ENCODE results near the gene P4HTM.

The P4HTM gene

GRCh38 chr3:49016414-49017228 is 26.6 kb downstream of the P4HTM start:
- peaks cover 59% of the 10 kb centered on the region for H4K20me1 ChIP-seq (ENCODE audit: insufficient read depth, low read length)
- H3K4me1 ChIP-seq (ENCODE audit: insufficient read depth, low read length): peaks cover 37% of the 10 kb centered on the region
- H3K27me3 ChIP-seq (ENCODE audit: insufficient read depth, low read length, poor library complexity): no peaks in the 10 kb centered on the region
- peaks cover 52% of the 10 kb centered on the region for H3K36me3 ChIP-seq (ENCODE audit: insufficient read depth, low read length)
- H3K4me2 ChIP-seq (ENCODE audit: insufficient read depth, low read length): peak overlapping the region; percentile 95; the same call in 1 of the 2 replicates
- no peak overlapping the region for H2AFZ ChIP-seq (ENCODE audit: low read depth, low read length)
- no peaks in the 10 kb centered on the region for H3K9me3 ChIP-seq (ENCODE audit: insufficient read depth, low read length, severe bottlenecking)
- TF ChIP-seq EZH2 (IDR thresholded peaks at IDR 0.05; ENCODE audit: borderline replicate concordance, low read depth, low read length, severe bottlenecking) (no peak), CTCF (IDR thresholded peaks at IDR 0.05; ENCODE audit: borderline replicate concordance, extremely low read depth, low read length, poor library complexity, severe bottlenecking) (no peak)
- no peak overlapping the region for H3K9ac ChIP-seq (ENCODE audit: low read depth, low read length)
- peaks cover 44% of the 10 kb centered on the region for H3K79me2 ChIP-seq (ENCODE audit: insufficient read depth, low read length)
- H3K27ac ChIP-seq (ENCODE audit: low read length): no peak overlapping the region
- H3K4me3 ChIP-seq (ENCODE audit: low read depth in 1 of 2, low read length in 2 of 2): peak overlapping the region in 1 of 2 experiments; percentile 94; a peak in 1 of 4 replicates
- no peak for ATAC-seq (ENCODE audit: insufficient read depth, low read depth)
- DNase-seq: no peak

DNA sequence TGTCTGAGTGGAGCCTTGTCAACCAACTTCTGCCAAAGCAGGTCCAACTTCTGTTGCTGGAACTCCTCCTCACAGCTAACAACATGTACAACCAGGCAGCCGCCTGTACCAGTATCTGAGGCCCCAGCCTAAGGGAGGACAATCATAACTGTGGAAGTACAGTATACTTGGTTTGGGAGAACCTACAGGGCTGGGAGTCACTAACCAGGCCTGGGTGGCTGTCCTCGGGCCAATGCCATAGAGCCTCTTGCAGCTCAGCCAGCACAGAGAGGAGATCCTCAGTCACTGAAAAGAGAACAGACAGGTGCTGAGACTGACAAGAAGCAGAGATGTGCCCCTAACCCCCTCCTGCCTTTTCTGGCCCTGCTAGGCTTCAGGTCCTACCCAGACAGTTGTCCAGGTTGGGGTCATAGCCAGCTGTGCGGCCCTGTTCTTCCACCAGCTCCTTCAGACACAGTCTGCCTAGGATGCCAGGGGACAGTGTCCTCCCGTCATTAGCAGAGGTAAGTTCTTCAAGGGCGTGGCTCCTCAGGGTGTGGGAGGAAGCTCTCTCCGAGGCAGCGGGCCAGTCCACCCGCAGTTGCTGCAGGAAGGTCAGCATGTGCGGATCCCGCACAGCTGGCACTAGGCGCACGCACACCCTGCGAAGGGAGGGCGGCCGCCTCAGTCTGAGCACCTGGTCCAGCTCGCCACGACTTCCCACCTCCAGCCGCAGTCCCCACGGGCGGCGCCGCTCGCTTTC is 27.4 kb downstream of the P4HTM start:
- H3K4me3 ChIP-seq (ENCODE audit: low read depth in 1 of 2, low read length in 2 of 2): peak overlapping the region; percentile 56 to 94; a peak in 3 of 4 replicates
- H3K4me2 ChIP-seq (ENCODE audit: insufficient read depth, low read length): peak overlapping the region; percentile 95
- H3K9ac ChIP-seq (ENCODE audit: low read depth, low read length): peak overlapping the region; percentile 64
- H3K79me2 ChIP-seq (ENCODE audit: insufficient read depth, low read length): peaks cover 41% of the 10 kb centered on the region
- H3K27ac ChIP-seq (ENCODE audit: low read length): no peak overlapping the region
- H2AFZ ChIP-seq (ENCODE audit: low read depth, low read length): peak overlapping the region; percentile 73; the same call in 1 of the 2 replicates
- peaks cover 38% of the 10 kb centered on the region for H3K4me1 ChIP-seq (ENCODE audit: insufficient read depth, low read length)
- DNase-seq (no peak), ATAC-seq (ENCODE audit: insufficient read depth, low read depth) (no peak)
- peaks cover 48% of the 10 kb centered on the region for H3K36me3 ChIP-seq (ENCODE audit: insufficient read depth, low read length)
- H3K9me3 ChIP-seq (ENCODE audit: insufficient read depth, low read length, severe bottlenecking): no peaks in the 10 kb centered on the region
- TF ChIP-seq CTCF (IDR thresholded peaks at IDR 0.05; ENCODE audit: borderline replicate concordance, extremely low read depth, low read length, poor library complexity, severe bottlenecking) (no peak), EZH2 (IDR thresholded peaks at IDR 0.05; ENCODE audit: borderline replicate concordance, low read depth, low read length, severe bottlenecking) (no peak)
- no peaks in the 10 kb centered on the region for H3K27me3 ChIP-seq (ENCODE audit: insufficient read depth, low read length, poor library complexity)
- H4K20me1 ChIP-seq (ENCODE audit: insufficient read depth, low read length): peaks cover 53% of the 10 kb centered on the region

DNA sequence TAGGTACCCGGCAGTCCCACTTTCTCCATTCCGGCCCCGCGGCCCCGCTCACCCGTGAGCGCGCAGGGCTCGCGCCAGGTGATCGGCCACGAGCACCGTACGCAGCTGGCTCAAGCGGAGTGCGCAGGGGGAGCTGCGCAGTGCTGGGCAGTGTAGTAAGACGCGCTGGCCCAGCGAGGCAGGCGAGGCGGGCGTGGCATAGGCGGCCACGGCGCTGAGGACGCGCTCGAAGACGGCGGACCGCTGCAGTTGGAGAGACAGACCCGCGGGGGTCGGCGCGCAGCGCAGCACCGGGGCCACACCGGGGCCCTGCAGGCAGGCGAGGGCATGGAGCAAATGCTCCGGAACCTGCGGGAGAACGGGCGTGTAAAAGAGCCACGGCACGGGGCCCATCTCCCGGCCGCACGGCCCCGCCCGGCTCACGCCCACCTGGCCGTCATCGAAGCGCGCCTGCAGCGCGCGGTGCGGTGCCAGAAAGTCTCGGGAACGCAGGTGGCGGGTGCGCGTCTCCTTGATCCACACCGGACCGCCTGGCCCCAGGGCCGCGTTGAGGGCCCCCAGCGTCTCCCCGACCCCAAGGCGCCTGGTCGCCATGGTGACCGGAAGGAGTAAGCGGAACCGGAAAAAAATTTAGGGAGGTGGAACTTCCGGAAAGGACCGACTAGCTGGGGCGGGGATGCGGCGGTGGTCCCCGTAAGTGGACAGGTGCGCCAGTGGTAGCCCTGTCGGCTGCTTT is 28.1 kb downstream of the P4HTM start, which contains the start of gene DALRD3:
DALRD3 (minus strand) TSS at position 610 of the 736 bp plus-strand sequence; CDS start at position 594, 16 bp downstream.
- ATAC-seq (ENCODE audit: insufficient read depth, low read depth) (peak; percentile 7), DNase-seq (peak; percentile 65)
- Histone ChIP-seq H3K9ac (ENCODE audit: low read depth, low read length) (peak within 1 kb of the TSS; percentile 96), H3K4me1 (ENCODE audit: insufficient read depth, low read length) (peaks cover 45% of the 10 kb centered on the region), H3K36me3 (ENCODE audit: insufficient read depth, low read length) (peaks cover 48% of the 10 kb centered on the region), H3K4me2 (ENCODE audit: insufficient read depth, low read length) (peak within 1 kb of the TSS; percentile 95), H3K79me2 (ENCODE audit: insufficient read depth, low read length) (peaks cover 41% of the 10 kb centered on the region), H3K9me3 (ENCODE audit: insufficient read depth, low read length, severe bottlenecking) (no peaks in the 10 kb centered on the region), H3K4me3 (ENCODE audit: low read depth in 1 of 2, low read length in 2 of 2) (peak within 1 kb of the TSS; percentile 56 to 94), H2AFZ (ENCODE audit: low read depth, low read length) (peak within 1 kb of the TSS; percentile 73), H3K27ac (ENCODE audit: low read length) (peak within 1 kb of the TSS; percentile 64), H4K20me1 (ENCODE audit: insufficient read depth, low read length) (peaks cover 49% of the 10 kb centered on the region), H3K27me3 (ENCODE audit: insufficient read depth, low read length, poor library complexity) (no peaks in the 10 kb centered on the region)
- no peak for TF ChIP-seq EZH2 (IDR thresholded peaks at IDR 0.05; ENCODE audit: borderline replicate concordance, low read depth, low read length, severe bottlenecking)

Measured in DND-41 (cell line).